HG03354 (cell line): ENCODE data around the gene RTN4IP1.

ENCODE experiments used
- ATAC-seq: cut with Tn5 transposase; IDR thresholded peaks from one replicate; pipeline ENCODE4 v1.9.1; 2021; ENCODE audit warnings: mild to moderate bottlenecking; ENCODE audit not compliant: unreplicated experiment, poor library complexity, severe bottlenecking

Gene RTN4IP1

DNA sequence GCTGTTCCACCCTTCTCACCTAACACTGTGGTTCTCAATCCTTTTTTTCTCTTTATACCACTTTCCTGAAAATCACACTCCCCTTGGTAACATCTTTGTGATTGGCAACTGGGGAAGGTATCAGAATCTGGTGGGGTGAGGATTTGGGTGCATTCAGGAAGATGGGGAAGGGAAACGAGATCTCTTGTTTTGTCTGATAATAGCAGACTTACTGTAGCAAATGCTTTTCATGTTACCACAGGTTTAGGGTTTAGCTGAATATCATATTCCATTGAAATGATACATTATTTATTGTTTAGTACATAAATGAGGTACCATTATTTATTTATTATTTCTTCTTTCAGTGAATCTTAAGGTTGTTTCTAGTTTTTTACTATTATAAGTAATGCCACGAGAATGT is 100.8 kb downstream of the RTN4IP1 start:
- no peak for ATAC-seq

DNA sequence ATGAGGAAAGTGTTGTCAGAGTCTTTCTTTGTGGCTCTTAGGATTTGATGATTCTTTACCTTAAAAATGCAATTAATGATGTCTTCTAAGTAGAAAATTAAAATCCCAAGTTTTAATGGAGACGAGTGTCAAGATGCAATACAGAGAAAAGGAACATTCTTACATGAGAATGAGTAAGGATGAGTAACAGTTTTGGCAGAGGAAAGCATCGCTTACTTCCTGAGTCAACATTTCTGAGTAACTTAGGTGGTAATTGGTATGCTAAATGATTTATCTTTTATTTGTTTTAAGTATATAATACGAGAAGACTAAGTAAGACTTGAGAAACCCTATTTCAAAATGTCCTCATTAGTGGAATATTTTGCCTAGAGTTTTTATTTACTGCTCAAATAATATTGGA is 101.3 kb downstream of the RTN4IP1 start:
- ATAC-seq, result no peak

DNA sequence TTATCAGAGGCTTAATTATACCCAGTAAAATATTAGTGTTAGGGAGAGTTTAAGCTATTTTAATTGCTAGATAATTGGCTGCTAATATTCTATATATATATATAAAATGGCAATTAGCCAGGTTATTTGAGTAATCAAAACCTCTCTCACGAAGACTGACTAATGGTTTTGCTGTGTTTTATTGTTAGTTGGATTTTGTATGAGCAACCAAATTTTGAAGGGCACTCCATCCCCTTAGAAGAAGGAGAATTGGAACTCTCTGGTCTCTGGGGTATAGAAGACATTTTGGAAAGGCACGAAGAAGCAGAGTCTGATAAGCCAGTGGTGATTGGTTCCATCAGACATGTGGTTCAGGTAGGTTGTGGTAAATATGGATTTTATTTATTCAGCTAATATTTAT is 102.2 kb downstream of the RTN4IP1 start:
- ATAC-seq, result no peak

DNA sequence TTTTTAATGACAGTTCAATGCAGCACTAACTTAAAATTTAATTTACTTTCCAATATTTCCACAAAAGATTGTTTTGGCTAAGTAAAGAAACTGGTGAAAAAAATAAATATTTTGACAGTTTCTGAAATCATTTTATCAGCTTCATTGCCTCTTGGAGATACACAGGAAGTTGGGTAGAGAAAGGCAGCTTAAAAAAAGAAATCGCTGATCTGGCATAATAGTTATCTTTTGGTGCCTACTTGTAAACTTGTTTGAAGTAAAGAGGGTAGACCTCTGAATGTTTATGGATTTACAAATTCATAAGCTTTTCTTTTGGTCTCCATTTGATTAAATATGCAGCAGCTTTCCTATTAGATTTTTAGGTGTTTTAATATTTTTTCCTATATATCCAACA is 103.4 kb downstream of the RTN4IP1 start:
- no peak for ATAC-seq

DNA sequence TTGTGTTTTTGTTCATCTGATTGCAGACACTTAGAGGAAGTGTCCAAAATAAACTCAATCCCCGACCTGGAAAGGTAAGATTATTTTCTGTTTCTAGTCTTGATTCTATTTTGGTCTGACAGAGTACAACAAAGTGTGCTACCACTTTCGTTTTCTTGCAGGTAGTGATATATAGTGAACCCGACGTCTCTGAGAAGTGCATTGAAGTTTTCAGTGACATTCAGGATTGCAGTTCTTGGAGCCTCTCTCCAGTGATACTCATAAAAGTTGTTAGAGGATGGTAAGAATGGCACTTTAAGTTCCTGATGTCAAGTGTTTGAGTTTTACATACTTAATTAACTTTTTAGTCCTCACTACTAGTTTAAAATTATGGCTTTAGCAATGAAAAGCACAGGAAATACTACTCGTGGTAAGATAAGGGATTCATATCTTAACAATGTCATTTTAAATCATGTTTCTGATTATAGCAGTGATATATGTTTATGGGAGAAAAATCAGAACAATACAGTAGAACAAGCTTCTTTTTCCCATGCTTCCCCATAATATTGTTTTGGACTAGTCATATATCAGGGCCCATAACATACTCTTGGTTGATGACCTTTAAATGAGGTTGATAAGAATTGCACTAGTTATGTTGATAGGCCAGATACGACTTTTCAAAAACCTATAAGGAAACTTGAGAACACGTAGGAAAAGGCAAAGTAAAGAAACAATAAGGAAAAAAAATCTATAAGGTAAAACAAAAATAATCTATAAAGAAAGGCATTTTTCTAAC is 104.0 kb downstream of the RTN4IP1 start:
- peak; percentile 52 for ATAC-seq

DNA sequence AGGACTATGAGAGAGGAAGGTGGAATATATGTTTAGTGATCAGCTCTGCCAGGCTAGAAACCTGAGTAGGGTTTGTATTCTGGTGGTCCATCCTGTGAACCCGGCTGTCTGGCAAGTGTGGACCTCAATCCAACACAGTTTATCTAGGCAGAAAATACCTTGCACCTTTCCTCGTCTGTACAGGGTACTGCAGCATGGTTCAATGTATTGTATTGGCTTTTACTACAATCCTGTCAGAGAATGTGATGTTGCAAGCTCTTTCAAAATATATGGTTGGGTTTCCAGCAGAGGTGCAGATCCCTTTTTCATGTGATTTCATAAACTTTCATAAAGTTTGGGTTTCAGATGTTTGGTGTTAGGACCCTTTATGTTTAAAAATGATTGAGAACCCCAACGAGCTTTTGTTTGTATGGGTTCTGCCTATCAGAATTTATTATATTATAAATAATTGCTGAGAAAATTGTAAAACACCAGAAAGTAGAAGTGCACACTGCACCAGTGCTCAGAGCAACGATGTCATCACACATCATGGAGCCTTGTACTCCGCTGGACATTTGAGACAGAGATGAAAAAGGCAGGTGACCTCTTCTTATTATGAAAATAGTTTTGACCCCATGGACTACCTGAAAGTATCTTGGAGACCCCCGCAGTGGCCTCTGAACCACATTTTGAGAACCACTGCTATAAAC is 106.6 kb downstream of the RTN4IP1 start:
- no peak for ATAC-seq
